HepG2 (cell line): Measurements from ENCODE around the gene VAMP5. TPM values are rescaled to one million over a fixed set of nuclear protein-coding genes. Genes with fewer than 3 reads are reported as not detected.
A peak's percentile ranks its signal among the peaks of the same experiment; 100 is the strongest.

Source experiments
- CBX1 ChIP-seq: IDR thresholded peaks from one replicate; pipeline ENCODE4 v1.6.1; 2016; ENCODE audit warnings: antibody characterized with exemption, low read depth
- CHD2 ChIP-seq: IDR thresholded peaks from 2 replicates; pipeline ENCODE4 v1.6.1; 2011; ENCODE audit warnings: low read depth, low read length, improper control_type of control experiment
- CREM ChIP-seq, 2 experiments: sonication (generic) in 1 of 2; formaldehyde crosslinking in 1 of 2; IDR thresholded peaks; 2 replicates each; pipeline versions ENCODE4 v1.4.0 to v1.6.1; 2016 to 2020; ENCODE audit warnings: antibody characterized with exemption in 1 of 2, mild to moderate bottlenecking in 1 of 2, missing genetic modification reagents in 1 of 2
- ELF4 ChIP-seq: sonication (generic); formaldehyde crosslinking; IDR thresholded peaks from 2 replicates; pipeline ENCODE4 v1.5.0; 2020; ENCODE audit warnings: missing genetic modification reagents, mild to moderate bottlenecking, moderate library complexity, borderline replicate concordance
- GLI4 ChIP-seq: sonication (generic); formaldehyde crosslinking; IDR thresholded peaks from 2 replicates; pipeline ENCODE4 v1.5.1; 2020; ENCODE audit warnings: missing genetic modification reagents, mild to moderate bottlenecking, moderate library complexity, borderline replicate concordance
- HOXA9 ChIP-seq: sonication (generic); formaldehyde crosslinking; IDR thresholded peaks from 2 replicates; pipeline ENCODE4 v1.8.1; 2022; ENCODE audit warnings: missing genetic modification reagents, mild to moderate bottlenecking, moderate library complexity, borderline replicate concordance
- KDM5A ChIP-seq: fragments of 200-600 bp; sonication (generic); IDR thresholded peaks from 2 replicates; pipeline ENCODE4 v1.7.0; 2018; ENCODE audit warnings: antibody characterized with exemption, mild to moderate bottlenecking, low read length, borderline replicate concordance
- MXD4 ChIP-seq: IDR thresholded peaks from 2 replicates; pipeline ENCODE4 v1.6.1; 2016; ENCODE audit warnings: mild to moderate bottlenecking, missing biosample characterization, missing genetic modification reagents
- POLR2G ChIP-seq: fragments of 200-400 bp; formaldehyde crosslinking; IDR thresholded peaks from 2 replicates; pipeline ENCODE4 v1.6.1; 2018; ENCODE audit warnings: mild to moderate bottlenecking, low read depth, low read length, moderate library complexity
- SIX1 ChIP-seq: sonication (generic); formaldehyde crosslinking; IDR thresholded peaks from 2 replicates; pipeline ENCODE4 v1.4.0; 2020; ENCODE audit warnings: missing genetic modification reagents, borderline replicate concordance
- SMAD1 ChIP-seq: sonication (generic); formaldehyde crosslinking; IDR thresholded peaks from 2 replicates; pipeline ENCODE4 v1.4.0; 2020; ENCODE audit warnings: missing genetic modification reagents, low read depth, mild to moderate bottlenecking, borderline replicate concordance
- SNAPC2 ChIP-seq: sonication (generic); formaldehyde crosslinking; IDR thresholded peaks from 2 replicates; pipeline ENCODE4 v1.8.1; 2022; ENCODE audit warnings: mild to moderate bottlenecking, missing genetic modification reagents
- SP140L ChIP-seq: sonication (generic); formaldehyde crosslinking; IDR thresholded peaks from 2 replicates; pipeline ENCODE4 v1.4.0; 2020; ENCODE audit warnings: missing genetic modification reagents, borderline replicate concordance
- SPEN ChIP-seq: sonication (generic); formaldehyde crosslinking; IDR thresholded peaks from 2 replicates; pipeline ENCODE4 v1.5.1; 2020; ENCODE audit warnings: low read depth, mild to moderate bottlenecking, missing genetic modification reagents
- TP53 ChIP-seq: sonication (generic); formaldehyde crosslinking; conservative IDR thresholded peaks from 2 replicates; pipeline ENCODE4 v1.4.0; 2020; ENCODE audit warnings: missing genetic modification reagents
- ZNF564 ChIP-seq: sonication (generic); formaldehyde crosslinking; IDR thresholded peaks from 2 replicates; pipeline ENCODE4 v1.8.1; 2023; ENCODE audit warnings: mild to moderate bottlenecking, missing genetic modification reagents
- ZNF615 ChIP-seq: sonication (generic); formaldehyde crosslinking; IDR thresholded peaks from 2 replicates; pipeline ENCODE4 v1.5.0; 2020; ENCODE audit warnings: mild to moderate bottlenecking, missing genetic modification reagents, borderline replicate concordance
- ZNF747 ChIP-seq: sonication (generic); formaldehyde crosslinking; IDR thresholded peaks from 2 replicates; pipeline ENCODE4 v1.8.1; 2023; ENCODE audit warnings: missing genetic modification reagents, mild to moderate bottlenecking, borderline replicate concordance
- ZNF775 ChIP-seq: sonication (generic); formaldehyde crosslinking; IDR thresholded peaks from 2 replicates; pipeline ENCODE4 v1.4.0; 2020; ENCODE audit warnings: missing genetic modification reagents, mild to moderate bottlenecking, moderate library complexity, borderline replicate concordance
- polyA plus RNA-seq, 8 experiments: library from polyadenylated mRNA; depleted of rRNA in 3 of 8; stranded (reverse) in 7 of 8; unstranded in 1 of 8; fragments of >200 nt; fragmentation: Illumina TruSeq in 4 of 8; extraction: Trizol in 4 of 8; gene quantifications; 2 replicates each; pipeline versions ENCODE4 v1.2.1 to v1.2.3, GENCODE V29; 2011 to 2016; ENCODE audit warnings: low read depth in 4 of 8, missing spikeins in 1 of 8, mixed read lengths in 1 of 8; ENCODE audit not compliant: insufficient read depth in 1 of 8
- total RNA-seq, 5 experiments: library from RNA; depleted of rRNA; stranded (reverse); fragments of >200 nt; fragmentation: Illumina TruSeq; extraction: Trizol; gene quantifications; 2 replicates each; pipeline ENCODE4 v1.2.3, GENCODE V29; 2016; ENCODE audit warnings: low read depth in 1 of 5
- TF ChIP-seq, protein P1 (sequence below): sonication (generic); formaldehyde crosslinking; IDR thresholded peaks from 2 replicates; pipeline ENCODE4 v1.4.0; 2020; ENCODE audit warnings: missing genetic modification reagents
- TF ChIP-seq, protein P2 (sequence below): sonication (generic); formaldehyde crosslinking; IDR thresholded peaks from 2 replicates; pipeline ENCODE4 v1.8.0; 2022; ENCODE audit warnings: mild to moderate bottlenecking, missing genetic modification reagents
- TF ChIP-seq, protein P3 (sequence below): IDR thresholded peaks from 2 replicates; pipeline ENCODE4 v1.6.1; 2016; ENCODE audit warnings: low read depth, control low read depth

The VAMP5 gene
- total and polyA plus RNA-seq, 2 of the 13 experiments (the other 11 are each of a cell fraction or from before 2014, with no cell fraction given): 7.2 to 56.7 TPM

- TF ChIP-seq, protein P1, sequence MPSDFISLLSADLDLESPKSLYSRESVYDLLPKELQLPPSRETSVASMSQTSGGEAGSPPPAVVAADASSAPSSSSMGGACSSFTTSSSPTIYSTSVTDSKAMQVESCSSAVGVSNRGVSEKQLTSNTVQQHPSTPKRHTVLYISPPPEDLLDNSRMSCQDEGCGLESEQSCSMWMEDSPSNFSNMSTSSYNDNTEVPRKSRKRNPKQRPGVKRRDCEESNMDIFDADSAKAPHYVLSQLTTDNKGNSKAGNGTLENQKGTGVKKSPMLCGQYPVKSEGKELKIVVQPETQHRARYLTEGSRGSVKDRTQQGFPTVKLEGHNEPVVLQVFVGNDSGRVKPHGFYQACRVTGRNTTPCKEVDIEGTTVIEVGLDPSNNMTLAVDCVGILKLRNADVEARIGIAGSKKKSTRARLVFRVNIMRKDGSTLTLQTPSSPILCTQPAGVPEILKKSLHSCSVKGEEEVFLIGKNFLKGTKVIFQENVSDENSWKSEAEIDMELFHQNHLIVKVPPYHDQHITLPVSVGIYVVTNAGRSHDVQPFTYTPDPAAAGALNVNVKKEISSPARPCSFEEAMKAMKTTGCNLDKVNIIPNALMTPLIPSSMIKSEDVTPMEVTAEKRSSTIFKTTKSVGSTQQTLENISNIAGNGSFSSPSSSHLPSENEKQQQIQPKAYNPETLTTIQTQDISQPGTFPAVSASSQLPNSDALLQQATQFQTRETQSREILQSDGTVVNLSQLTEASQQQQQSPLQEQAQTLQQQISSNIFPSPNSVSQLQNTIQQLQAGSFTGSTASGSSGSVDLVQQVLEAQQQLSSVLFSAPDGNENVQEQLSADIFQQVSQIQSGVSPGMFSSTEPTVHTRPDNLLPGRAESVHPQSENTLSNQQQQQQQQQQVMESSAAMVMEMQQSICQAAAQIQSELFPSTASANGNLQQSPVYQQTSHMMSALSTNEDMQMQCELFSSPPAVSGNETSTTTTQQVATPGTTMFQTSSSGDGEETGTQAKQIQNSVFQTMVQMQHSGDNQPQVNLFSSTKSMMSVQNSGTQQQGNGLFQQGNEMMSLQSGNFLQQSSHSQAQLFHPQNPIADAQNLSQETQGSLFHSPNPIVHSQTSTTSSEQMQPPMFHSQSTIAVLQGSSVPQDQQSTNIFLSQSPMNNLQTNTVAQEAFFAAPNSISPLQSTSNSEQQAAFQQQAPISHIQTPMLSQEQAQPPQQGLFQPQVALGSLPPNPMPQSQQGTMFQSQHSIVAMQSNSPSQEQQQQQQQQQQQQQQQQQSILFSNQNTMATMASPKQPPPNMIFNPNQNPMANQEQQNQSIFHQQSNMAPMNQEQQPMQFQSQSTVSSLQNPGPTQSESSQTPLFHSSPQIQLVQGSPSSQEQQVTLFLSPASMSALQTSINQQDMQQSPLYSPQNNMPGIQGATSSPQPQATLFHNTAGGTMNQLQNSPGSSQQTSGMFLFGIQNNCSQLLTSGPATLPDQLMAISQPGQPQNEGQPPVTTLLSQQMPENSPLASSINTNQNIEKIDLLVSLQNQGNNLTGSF: no peak
- TF ChIP-seq SMAD1 (CRISPR knock-in tag): peak; percentile 96
- no peak for TF ChIP-seq ELF4 (CRISPR knock-in tag)
- TF ChIP-seq CHD2: peak; percentile 4; the same call in 1 of the 2 replicates
- no peak for TF ChIP-seq ZNF747 (CRISPR knock-in tag)
- TF ChIP-seq SPEN: peak; percentile 88
- TF ChIP-seq, protein P2, sequence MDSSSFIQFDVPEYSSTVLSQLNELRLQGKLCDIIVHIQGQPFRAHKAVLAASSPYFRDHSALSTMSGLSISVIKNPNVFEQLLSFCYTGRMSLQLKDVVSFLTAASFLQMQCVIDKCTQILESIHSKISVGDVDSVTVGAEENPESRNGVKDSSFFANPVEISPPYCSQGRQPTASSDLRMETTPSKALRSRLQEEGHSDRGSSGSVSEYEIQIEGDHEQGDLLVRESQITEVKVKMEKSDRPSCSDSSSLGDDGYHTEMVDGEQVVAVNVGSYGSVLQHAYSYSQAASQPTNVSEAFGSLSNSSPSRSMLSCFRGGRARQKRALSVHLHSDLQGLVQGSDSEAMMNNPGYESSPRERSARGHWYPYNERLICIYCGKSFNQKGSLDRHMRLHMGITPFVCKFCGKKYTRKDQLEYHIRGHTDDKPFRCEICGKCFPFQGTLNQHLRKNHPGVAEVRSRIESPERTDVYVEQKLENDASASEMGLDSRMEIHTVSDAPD (CRISPR knock-in tag): no peak
- no peak for TF ChIP-seq TP53 (CRISPR knock-in tag)
- TF ChIP-seq SNAPC2 (CRISPR knock-in tag): no peak
- TF ChIP-seq HOXA9: no peak
- TF ChIP-seq ZNF564 (CRISPR knock-in tag): no peak; the same call in 1 of the 2 replicates
- TF ChIP-seq GLI4: no peak
- no peak; the same call in 1 of the 2 replicates for TF ChIP-seq SP140L
- TF ChIP-seq SIX1: no peak
- peak; percentile 32 for TF ChIP-seq CBX1
- TF ChIP-seq ZNF775 (CRISPR knock-in tag): no peak
- TF ChIP-seq POLR2G: peak; percentile 97
- peak; percentile 39 for TF ChIP-seq KDM5A
- TF ChIP-seq CREM (IDR thresholded peaks at IDR 0.05): peak; percentile 80
- no peak for TF ChIP-seq CREM (CRISPR knock-in tag; IDR thresholded peaks at IDR 0.05)
- TF ChIP-seq, protein P3, sequence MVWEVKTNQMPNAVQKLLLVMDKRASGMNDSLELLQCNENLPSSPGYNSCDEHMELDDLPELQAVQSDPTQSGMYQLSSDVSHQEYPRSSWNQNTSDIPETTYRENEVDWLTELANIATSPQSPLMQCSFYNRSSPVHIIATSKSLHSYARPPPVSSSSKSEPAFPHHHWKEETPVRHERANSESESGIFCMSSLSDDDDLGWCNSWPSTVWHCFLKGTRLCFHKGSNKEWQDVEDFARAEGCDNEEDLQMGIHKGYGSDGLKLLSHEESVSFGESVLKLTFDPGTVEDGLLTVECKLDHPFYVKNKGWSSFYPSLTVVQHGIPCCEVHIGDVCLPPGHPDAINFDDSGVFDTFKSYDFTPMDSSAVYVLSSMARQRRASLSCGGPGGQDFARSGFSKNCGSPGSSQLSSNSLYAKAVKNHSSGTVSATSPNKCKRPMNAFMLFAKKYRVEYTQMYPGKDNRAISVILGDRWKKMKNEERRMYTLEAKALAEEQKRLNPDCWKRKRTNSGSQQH (CRISPR knock-in tag): no peak
- TF ChIP-seq ZNF615 (CRISPR knock-in tag): no peak
- TF ChIP-seq MXD4 (CRISPR knock-in tag): peak; percentile 45
Observed at GRCh38 chr2:85602476-85603234, 18.4 kb downstream of the VAMP5 start, which contains the start of gene TMEM150A (continued).
